ENCODE measurements around the gene SHQ1.

- no peak for TF ChIP-seq EZH2 (IDR thresholded peaks at IDR 0.05)
- TF ChIP-seq POLR2A (IDR thresholded peaks at IDR 0.05; ENCODE audit: borderline replicate concordance, extremely low read depth, insufficient read depth, insufficient read length), result no peak
- no peak for TF ChIP-seq SP1 (IDR thresholded peaks at IDR 0.05; ENCODE audit: low read depth)
- TF ChIP-seq, protein P1, sequence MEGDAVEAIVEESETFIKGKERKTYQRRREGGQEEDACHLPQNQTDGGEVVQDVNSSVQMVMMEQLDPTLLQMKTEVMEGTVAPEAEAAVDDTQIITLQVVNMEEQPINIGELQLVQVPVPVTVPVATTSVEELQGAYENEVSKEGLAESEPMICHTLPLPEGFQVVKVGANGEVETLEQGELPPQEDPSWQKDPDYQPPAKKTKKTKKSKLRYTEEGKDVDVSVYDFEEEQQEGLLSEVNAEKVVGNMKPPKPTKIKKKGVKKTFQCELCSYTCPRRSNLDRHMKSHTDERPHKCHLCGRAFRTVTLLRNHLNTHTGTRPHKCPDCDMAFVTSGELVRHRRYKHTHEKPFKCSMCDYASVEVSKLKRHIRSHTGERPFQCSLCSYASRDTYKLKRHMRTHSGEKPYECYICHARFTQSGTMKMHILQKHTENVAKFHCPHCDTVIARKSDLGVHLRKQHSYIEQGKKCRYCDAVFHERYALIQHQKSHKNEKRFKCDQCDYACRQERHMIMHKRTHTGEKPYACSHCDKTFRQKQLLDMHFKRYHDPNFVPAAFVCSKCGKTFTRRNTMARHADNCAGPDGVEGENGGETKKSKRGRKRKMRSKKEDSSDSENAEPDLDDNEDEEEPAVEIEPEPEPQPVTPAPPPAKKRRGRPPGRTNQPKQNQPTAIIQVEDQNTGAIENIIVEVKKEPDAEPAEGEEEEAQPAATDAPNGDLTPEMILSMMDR (IDR thresholded peaks at IDR 0.05 in 2 of 3, conservative IDR thresholded peaks at IDR 0.05 in 1 of 3; ENCODE audit: borderline replicate concordance in 1 of 3, insufficient read depth in 1 of 3, low read depth in 2 of 3, low read length in 2 of 3), result no peak
- no peak for TF ChIP-seq EGR1 (IDR thresholded peaks at IDR 0.05; ENCODE audit: low read depth)
- no peak for TF ChIP-seq YY1 (IDR thresholded peaks at IDR 0.05; ENCODE audit: extremely low read depth, insufficient replicate concordance, low read depth, low read length)
Observed at GRCh38 chr3:72748659-72749058, 99.6 kb downstream of the SHQ1 start.

Data from HCT116 (cell line).